Measurements from ENCODE around the gene ZNF618.

- TF ChIP-seq CTCF (conservative IDR thresholded peaks at IDR 0.05; ENCODE audit: low read length): no peak
- TF ChIP-seq EZH2phosphoT487 (IDR thresholded peaks at IDR 0.05; ENCODE audit: borderline replicate concordance, low read depth, low read length): no peak
Measured at GRCh38 chr9:113999256-114000062, 123.3 kb downstream of the ZNF618 start.
